GM23248 (cell line): ENCODE measurements around the gene IL6R. TPM values are rescaled to one million over a fixed set of nuclear protein-coding genes. Genes with fewer than 3 reads are reported as not detected.
"Not testable (repeated sequence)": the region's sequence is repeated elsewhere in the genome, so short reads cannot be mapped to it uniquely, and the experiment has no call there.

Experiments used
- DNase-seq: peaks from one replicate; pipeline ENCODE4 v3.0.0-alpha.2; 2015
- H2AFZ ChIP-seq: fragments of 200-600 bp; sonication (generic); 2 replicates; pipeline ENCODE4 v1.6.1; 2016; ENCODE audit warnings: antibody characterized with exemption
- H3F3A ChIP-seq: fragments of 200-600 bp; sonication (generic); 2 replicates; pipeline ENCODE4 v1.6.1; 2016; ENCODE audit warnings: mild to moderate bottlenecking, antibody characterized with exemption, mixed run types; ENCODE audit not compliant: insufficient read depth
- H3K27ac ChIP-seq: fragments of 200-600 bp; sonication (generic); 2 replicates; pipeline ENCODE4 v1.5.1; 2016; ENCODE audit warnings: mild to moderate bottlenecking
- H3K27me3 ChIP-seq: fragments of 200-600 bp; sonication (generic); replicated peaks from 2 replicates; pipeline ENCODE4 v1.6.1; 2016; ENCODE audit warnings: mild to moderate bottlenecking; ENCODE audit not compliant: insufficient read depth
- H3K36me3 ChIP-seq: fragments of 200-600 bp; sonication (generic); 2 replicates; pipeline ENCODE4 v1.6.1; 2016; ENCODE audit warnings: low read depth, mild to moderate bottlenecking
- H3K4me1 ChIP-seq: fragments of 200-600 bp; sonication (generic); 2 replicates; pipeline ENCODE4 v1.6.1; 2016; ENCODE audit warnings: mild to moderate bottlenecking; ENCODE audit not compliant: insufficient read depth
- H3K4me2 ChIP-seq: fragments of 200-600 bp; sonication (generic); one replicate; pipeline ENCODE4 v1.6.1; 2016; ENCODE audit warnings: mild to moderate bottlenecking; ENCODE audit not compliant: unreplicated experiment
- H3K4me3 ChIP-seq: fragments of 200-600 bp; sonication (generic); 2 replicates; pipeline ENCODE4 v1.5.1; 2016; ENCODE audit warnings: mild to moderate bottlenecking
- H3K79me2 ChIP-seq: fragments of 200-600 bp; sonication (generic); 2 replicates; pipeline ENCODE4 v1.6.1; 2016; ENCODE audit warnings: mild to moderate bottlenecking; ENCODE audit not compliant: insufficient read depth
- H3K9ac ChIP-seq: fragments of 200-600 bp; sonication (generic); 2 replicates; pipeline ENCODE4 v1.6.1; 2016; ENCODE audit warnings: mild to moderate bottlenecking
- H3K9me2 ChIP-seq: fragments of 200-600 bp; sonication (generic); 2 replicates; pipeline ENCODE4 v1.6.1; 2016; ENCODE audit warnings: mixed run types, mild to moderate bottlenecking, moderate library complexity; ENCODE audit not compliant: insufficient read depth
- H3K9me3 ChIP-seq: fragments of 200-600 bp; sonication (generic); one replicate; pipeline ENCODE4 v1.6.1; 2017; ENCODE audit warnings: low read depth
- H4K20me1 ChIP-seq: fragments of 200-600 bp; sonication (generic); 2 replicates; pipeline ENCODE4 v1.6.0; 2016; ENCODE audit not compliant: insufficient read depth
- EZH2 ChIP-seq: fragments of 200-600 bp; sonication (generic); IDR thresholded peaks from 2 replicates; pipeline ENCODE4 v1.6.1; 2018; ENCODE audit warnings: antibody characterized with exemption, mild to moderate bottlenecking; ENCODE audit not compliant: insufficient read depth, poor library complexity, severe bottlenecking
- EZH2phosphoT487 ChIP-seq: fragments of 200-600 bp; sonication (generic); IDR thresholded peaks from 2 replicates; pipeline ENCODE4 v1.6.1; 2018; ENCODE audit warnings: antibody characterized with exemption, moderate library complexity, mild to moderate bottlenecking, low read depth; ENCODE audit not compliant: insufficient read depth
- WGBS, 2 experiments: methylation state at CpG; one replicate each; pipeline ENCODE4 v1.1.6; 2015 to 2017; ENCODE audit warnings: low lambda C conversion rate in 2 of 2, low coverage in 1 of 2; ENCODE audit errors: missing lambda C conversion rate in 2 of 2; 5-methylcytosine and 5-hydroxymethylcytosine counted together
- in situ Hi-C: fragments of 300-500 bp; cut with MboI; formaldehyde crosslinking; loops from 2 replicates; pipeline ENCODE4 v1.15.0; 2020
- polyA plus RNA-seq: library from polyadenylated mRNA; unstranded; fragments of >200 nt; fragmentation: Nextera tagmentation; extraction: Ambion mirVana; gene quantifications from 2 replicates; pipeline ENCODE4 v1.2.1, GENCODE V29; 2016
- total RNA-seq: library from RNA; depleted of rRNA; stranded (reverse); fragments of >200 nt; shearing (Covaris generic); gene quantifications from 2 replicates; pipeline ENCODE4 v1.2.3, GENCODE V29; 2014

Gene IL6R
- total and polyA plus RNA-seq, 2 experiments from 2014 or later = 2.1 to 8.8 TPM

GRCh38 chr1:154485910-154486496 is 80.9 kb downstream of the IL6R start:
- Histone ChIP-seq H3K27me3 (peaks cover 18% of the 10 kb centered on the region; the same call in 1 of the 2 replicates), H2AFZ (no peak overlapping the region), H3F3A (0 out of 2 replicates have a peak, but pooled peaks cover 3% of the 10 kb centered on the region), H3K9ac (no peak overlapping the region), H3K27ac (no peak overlapping the region), H3K79me2 (no peaks in the 10 kb centered on the region), H3K9me2 (no peaks in the 10 kb centered on the region), H4K20me1 (no peaks in the 10 kb centered on the region), H3K36me3 (no peaks in the 10 kb centered on the region), H3K4me1 (no peaks in the 10 kb centered on the region), H3K9me3 (no peaks in the 10 kb centered on the region), H3K4me3 (no peak overlapping the region), H3K4me2 (no peak overlapping the region)
- no peak for DNase-seq
- in situ Hi-C loops = loop anchor here (5.0 to 10.0 kb wide), 2 partner anchors 41 to 399 kb away; no protein-coding TSS in a partner anchor
- 65 to 68% methylated on average over 7 of the region's 7 CpGs for WGBS, 2 experiments
- TF ChIP-seq EZH2phosphoT487 (no peak), EZH2 (no peak)

GRCh38 chr1:154486756-154487155 is 81.6 kb downstream of the IL6R start:
- not testable (repeated sequence) for DNase-seq

GRCh38 chr1:154488922-154489321 is 83.8 kb downstream of the IL6R start:
- 0 out of 2 replicates have a peak, but pooled peaks cover under 1% of the 10 kb centered on the region for H3F3A ChIP-seq
- H2AFZ ChIP-seq = no peak overlapping the region
- 63 to 67% methylated on average over 20 of the region's 20 CpGs for WGBS, 2 experiments
- H3K27me3 ChIP-seq = peaks cover 45% of the 10 kb centered on the region
- TF ChIP-seq EZH2phosphoT487 = no peak
- TF ChIP-seq EZH2 = no peak
- no peak for DNase-seq
- no peaks in the 10 kb centered on the region for H3K9me3 ChIP-seq
- H4K20me1 ChIP-seq = no peaks in the 10 kb centered on the region
- no peak overlapping the region for H3K4me3 ChIP-seq
- no peaks in the 10 kb centered on the region for H3K9me2 ChIP-seq
- H3K9ac ChIP-seq = no peak overlapping the region
- H3K27ac ChIP-seq = no peak overlapping the region
- no peaks in the 10 kb centered on the region for H3K79me2 ChIP-seq
- H3K4me2 ChIP-seq = no peak overlapping the region
- in situ Hi-C loops = loop anchor here (5.0 to 10.0 kb wide), 2 partner anchors 38 to 396 kb away; no protein-coding TSS in a partner anchor
- H3K4me1 ChIP-seq = no peaks in the 10 kb centered on the region
- H3K36me3 ChIP-seq = no peaks in the 10 kb centered on the region

More at GRCh38 chr1:154486756-154487155, 81.6 kb downstream of the IL6R start:
- not testable (repeated sequence) for H3K79me2 ChIP-seq, H2AFZ ChIP-seq, H3K36me3 ChIP-seq, H3K9me3 ChIP-seq, H3K4me1 ChIP-seq, H3K27ac ChIP-seq, H3K4me3 ChIP-seq, H3F3A ChIP-seq, H3K9me2 ChIP-seq, H3K4me2 ChIP-seq, H3K9ac ChIP-seq, H4K20me1 ChIP-seq
- in situ Hi-C loops = loop anchor here (5.0 to 10.0 kb wide), 2 partner anchors 41 to 398 kb away; no protein-coding TSS in a partner anchor
- WGBS, 2 experiments = 78 to 84% methylated on average over 5 of the region's 5 CpGs
- peaks cover 25% of the 10 kb centered on the region; the same call in 1 of the 2 replicates for H3K27me3 ChIP-seq

GRCh38 chr1:154489695-154490274 is 84.6 kb downstream of the IL6R start:
- no peaks in the 10 kb centered on the region for H3K9me2 ChIP-seq
- no peaks in the 10 kb centered on the region for H3F3A ChIP-seq
- H2AFZ ChIP-seq = no peak overlapping the region
- no peak for DNase-seq
- H3K4me3 ChIP-seq = no peak overlapping the region
- H3K4me1 ChIP-seq = no peaks in the 10 kb centered on the region
- no peak overlapping the region for H3K9ac ChIP-seq
- peaks cover 49% of the 10 kb centered on the region for H3K27me3 ChIP-seq
- no peak overlapping the region for H3K27ac ChIP-seq
- no peaks in the 10 kb centered on the region for H3K36me3 ChIP-seq
- no peaks in the 10 kb centered on the region for H3K79me2 ChIP-seq
- TF ChIP-seq EZH2 = no peak
- TF ChIP-seq EZH2phosphoT487 = no peak
- no peaks in the 10 kb centered on the region for H3K9me3 ChIP-seq
- no peaks in the 10 kb centered on the region for H4K20me1 ChIP-seq
- WGBS, 2 experiments = 38 to 45% methylated on average over 5 of the region's 5 CpGs
- in situ Hi-C loops = loop anchor here (5.0 to 10.0 kb wide), 2 partner anchors 38 to 395 kb away; no protein-coding TSS in a partner anchor
- no peak overlapping the region for H3K4me2 ChIP-seq
